Fibroblast of lung (primary cell): Measurements from ENCODE around the gene USP16. TPM values are rescaled to one million over a fixed set of nuclear protein-coding genes. Genes with fewer than 3 reads are reported as not detected.

Experiments used
- DNase-seq, 2 donors: peaks; one replicate each; pipeline versions ENCODE4 v3.0.0 to v3.0.0-alpha.2; 2010; ENCODE audit warnings: low read depth in 2 of 2
- H2AFZ ChIP-seq: 2 replicates; pipeline ENCODE4 v1.5.1; 2012; ENCODE audit warnings: low read length, control low read depth, inconsistent platforms
- H3K27ac ChIP-seq: 2 replicates; pipeline ENCODE4 v1.5.1; 2011; ENCODE audit warnings: low read length, control low read depth; ENCODE audit not compliant: insufficient read depth
- H3K27me3 ChIP-seq: 2 replicates; pipeline ENCODE4 v1.5.1; 2011; ENCODE audit warnings: mild to moderate bottlenecking, low read length; ENCODE audit not compliant: control insufficient read depth, insufficient read depth
- H3K36me3 ChIP-seq: 2 replicates; pipeline ENCODE4 v1.5.1; 2011; ENCODE audit warnings: low read length; ENCODE audit not compliant: control insufficient read depth, insufficient read depth
- H3K4me1 ChIP-seq: 2 replicates; pipeline ENCODE4 v1.5.1; 2011; ENCODE audit warnings: low read length; ENCODE audit not compliant: control insufficient read depth, insufficient read depth; ENCODE audit errors: extremely low read depth
- H3K4me2 ChIP-seq: 2 replicates; pipeline ENCODE4 v1.5.1; 2011; ENCODE audit warnings: low read length, control low read depth; ENCODE audit not compliant: insufficient read depth; ENCODE audit errors: extremely low read depth
- H3K4me3 ChIP-seq, 4 experiments: fragments of 200-600 bp in 1 of 4; sonication (generic) in 1 of 4; replicated peaks in 1 of 4; 2 replicates each; pipeline ENCODE4 v1.5.1; 2011 to 2016; ENCODE audit warnings: low read length in 4 of 4, low read depth in 3 of 4, mild to moderate bottlenecking in 3 of 4, control low read depth in 2 of 4, inconsistent platforms in 1 of 4, mixed read lengths in 1 of 4; ENCODE audit not compliant: insufficient read depth in 1 of 4; ENCODE audit errors: control extremely low read depth in 1 of 4
- H3K79me2 ChIP-seq: 2 replicates; pipeline ENCODE4 v1.5.1; 2012; ENCODE audit warnings: mild to moderate bottlenecking, low read length, inconsistent platforms; ENCODE audit not compliant: control insufficient read depth, insufficient read depth
- H3K9ac ChIP-seq: 2 replicates; pipeline ENCODE4 v1.5.1; 2011; ENCODE audit warnings: mild to moderate bottlenecking, low read length, control low read depth; ENCODE audit not compliant: insufficient read depth
- H3K9me3 ChIP-seq: 2 replicates; pipeline ENCODE4 v1.5.1; 2012; ENCODE audit warnings: low read depth, low read length; ENCODE audit not compliant: control insufficient read depth, insufficient read depth
- H4K20me1 ChIP-seq: 2 replicates; pipeline ENCODE4 v1.5.1; 2011; ENCODE audit warnings: low read length; ENCODE audit not compliant: control insufficient read depth, insufficient read depth; ENCODE audit errors: extremely low read depth
- EZH2 ChIP-seq: IDR thresholded peaks from 2 replicates; pipeline ENCODE4 v1.5.1; 2012; ENCODE audit warnings: low read length, control low read depth, mild to moderate bottlenecking; ENCODE audit errors: missing control alignments
- polyA plus RNA-seq, 2 donors: library from polyadenylated mRNA; depleted of rRNA in 1 of 2; stranded (reverse) in 1 of 2; unstranded in 1 of 2; fragments of >200 nt; gene quantifications; 2 replicates each; pipeline ENCODE4 v1.2.1, GENCODE V29; 2011 to 2012; ENCODE audit warnings: missing spikeins in 1 of 2
- total RNA-seq: library from RNA; depleted of rRNA; stranded (reverse); fragments of >200 nt; gene quantifications from 2 replicates; pipeline ENCODE4 v1.2.1, GENCODE V29; 2014
- TF ChIP-seq, protein P1 (sequence below), 2 donors: IDR thresholded peaks in 1 of 2; conservative IDR thresholded peaks in 1 of 2; 1 replicate in 1 of 2; 2 replicates in 1 of 2; pipeline ENCODE4 v1.5.1; 2011 to 2012; ENCODE audit warnings: low read length in 2 of 2, control low read depth in 1 of 2, inconsistent platforms in 1 of 2, low read depth in 1 of 2, mild to moderate bottlenecking in 1 of 2

Gene USP16
- total and polyA plus RNA-seq, 2 donors (not counting 1 experiment from before 2014, with no cell fraction given), result 32.2 to 34.4 TPM

DNA sequence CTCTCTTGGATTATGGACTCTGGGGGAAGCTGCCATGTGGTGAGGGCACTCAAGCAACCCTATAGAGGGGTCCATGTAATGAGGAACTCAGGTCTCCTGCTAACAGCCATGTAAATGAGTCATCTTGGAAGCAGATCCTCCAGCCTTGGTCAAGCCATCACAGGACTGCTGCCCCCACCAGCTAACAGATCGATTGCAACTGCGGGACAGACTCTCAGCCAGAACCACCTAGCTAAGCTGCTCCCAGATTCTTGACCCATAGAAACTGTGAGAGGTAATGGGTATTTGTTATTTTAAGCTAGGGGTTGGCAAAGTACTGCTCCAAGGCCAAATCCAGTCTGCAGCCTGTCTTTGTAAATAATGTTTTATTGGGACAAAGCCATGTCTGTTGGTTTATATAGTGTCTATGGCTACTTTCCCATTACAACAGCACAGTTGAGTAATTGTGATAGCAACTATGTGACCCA lies 78.4 kb downstream of the USP16 start:
- H4K20me1 ChIP-seq, result no peaks in the 10 kb centered on the region
- H3K27ac ChIP-seq, result no peak overlapping the region
- no peak overlapping the region for H3K4me2 ChIP-seq
- no peaks in the 10 kb centered on the region for H3K27me3 ChIP-seq
- no peak overlapping the region for H3K9ac ChIP-seq
- no peaks in the 10 kb centered on the region for H3K79me2 ChIP-seq
- no peak overlapping the region for H2AFZ ChIP-seq
- TF ChIP-seq, protein P1, sequence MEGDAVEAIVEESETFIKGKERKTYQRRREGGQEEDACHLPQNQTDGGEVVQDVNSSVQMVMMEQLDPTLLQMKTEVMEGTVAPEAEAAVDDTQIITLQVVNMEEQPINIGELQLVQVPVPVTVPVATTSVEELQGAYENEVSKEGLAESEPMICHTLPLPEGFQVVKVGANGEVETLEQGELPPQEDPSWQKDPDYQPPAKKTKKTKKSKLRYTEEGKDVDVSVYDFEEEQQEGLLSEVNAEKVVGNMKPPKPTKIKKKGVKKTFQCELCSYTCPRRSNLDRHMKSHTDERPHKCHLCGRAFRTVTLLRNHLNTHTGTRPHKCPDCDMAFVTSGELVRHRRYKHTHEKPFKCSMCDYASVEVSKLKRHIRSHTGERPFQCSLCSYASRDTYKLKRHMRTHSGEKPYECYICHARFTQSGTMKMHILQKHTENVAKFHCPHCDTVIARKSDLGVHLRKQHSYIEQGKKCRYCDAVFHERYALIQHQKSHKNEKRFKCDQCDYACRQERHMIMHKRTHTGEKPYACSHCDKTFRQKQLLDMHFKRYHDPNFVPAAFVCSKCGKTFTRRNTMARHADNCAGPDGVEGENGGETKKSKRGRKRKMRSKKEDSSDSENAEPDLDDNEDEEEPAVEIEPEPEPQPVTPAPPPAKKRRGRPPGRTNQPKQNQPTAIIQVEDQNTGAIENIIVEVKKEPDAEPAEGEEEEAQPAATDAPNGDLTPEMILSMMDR (conservative IDR thresholded peaks at IDR 0.05 in 1 of 2, IDR thresholded peaks at IDR 0.05 in 1 of 2; ENCODE audit: low read depth in 1 of 2, low read length in 2 of 2), result no peak
- TF ChIP-seq EZH2, result no peak
- peak; percentile 27 to 67 for DNase-seq
- no peaks in the 10 kb centered on the region for H3K36me3 ChIP-seq
- no peaks in the 10 kb centered on the region for H3K9me3 ChIP-seq
- H3K4me3 ChIP-seq, result no peak overlapping the region
- no peaks in the 10 kb centered on the region for H3K4me1 ChIP-seq

Other genes starting within 250 kb of the USP16 start
- gene LTN1, start 31.8 kb upstream of the USP16 start, total RNA-seq, result 20.8 and 22.3 TPM in 2 replicates
- gene LTN1, start 31.8 kb upstream of the USP16 start, polyA plus RNA-seq, result 10.4 and 12.6 TPM in 2 replicates
- 15.2 and 17.2 TPM in 2 replicates for gene RWDD2B, start 5.3 kb upstream of the USP16 start, total RNA-seq
- 26.5 and 31.1 TPM in 2 replicates for gene RWDD2B, start 5.3 kb upstream of the USP16 start, polyA plus RNA-seq
- gene CCT8, start 49.0 kb downstream of the USP16 start, total RNA-seq, result 207 and 230 TPM in 2 replicates
- gene CCT8, start 49.0 kb downstream of the USP16 start, polyA plus RNA-seq, result 209 and 286 TPM in 2 replicates
- 50.6 and 176 TPM in 2 replicates for gene MAP3K7CL, start 106.0 kb downstream of the USP16 start, total RNA-seq
- 58.3 and 91.7 TPM in 2 replicates for gene MAP3K7CL, start 106.0 kb downstream of the USP16 start, polyA plus RNA-seq